HepG2 (cell line): Measurements from ENCODE around the gene KCNE2. TPM values are rescaled to one million over a fixed set of nuclear protein-coding genes. Genes with fewer than 3 reads are reported as not detected.

ENCODE experiments used
- AFF4 ChIP-seq: sonication (generic); formaldehyde crosslinking; IDR thresholded peaks from 2 replicates; pipeline ENCODE4 v1.4.0; 2020; ENCODE audit warnings: missing genetic modification reagents
- CREBL2 ChIP-seq: sonication (generic); formaldehyde crosslinking; IDR thresholded peaks from 2 replicates; pipeline ENCODE4 v1.8.1; 2023; ENCODE audit warnings: missing genetic modification reagents, mild to moderate bottlenecking, borderline replicate concordance
- DMTF1 ChIP-seq: sonication (generic); formaldehyde crosslinking; IDR thresholded peaks from 2 replicates; pipeline ENCODE4 v1.4.0; 2020; ENCODE audit warnings: mild to moderate bottlenecking, missing genetic modification reagents
- HOXA7 ChIP-seq: sonication (generic); formaldehyde crosslinking; IDR thresholded peaks from 2 replicates; pipeline ENCODE4 v1.8.1; 2022; ENCODE audit warnings: mild to moderate bottlenecking, missing genetic modification reagents, moderate library complexity
- MAF1 ChIP-seq: sonication (generic); formaldehyde crosslinking; IDR thresholded peaks from 2 replicates; pipeline ENCODE4 v1.5.0; 2020; ENCODE audit warnings: missing genetic modification reagents, borderline replicate concordance
- MAZ ChIP-seq, 2 experiments: sonication (generic) in 1 of 2; formaldehyde crosslinking in 1 of 2; IDR thresholded peaks; 2 replicates each; pipeline versions ENCODE4 v1.5.0 to v1.6.1; 2012 to 2020; ENCODE audit warnings: low read depth in 2 of 2, mild to moderate bottlenecking in 2 of 2, borderline replicate concordance in 1 of 2, improper control_type of control experiment in 1 of 2, low read length in 1 of 2, missing genetic modification reagents in 1 of 2, moderate library complexity in 1 of 2
- MEIS1 ChIP-seq: sonication (generic); formaldehyde crosslinking; IDR thresholded peaks from 2 replicates; pipeline ENCODE4 v1.9.0; 2021; ENCODE audit warnings: mild to moderate bottlenecking, missing genetic modification reagents, moderate library complexity, borderline replicate concordance
- MXI1 ChIP-seq: IDR thresholded peaks from 3 replicates; pipeline ENCODE4 v1.6.1; 2012; ENCODE audit warnings: low read depth, low read length, inconsistent platforms, borderline replicate concordance
- NCOA1 ChIP-seq: sonication (generic); formaldehyde crosslinking; IDR thresholded peaks from 2 replicates; pipeline ENCODE4 v1.9.0; 2021; ENCODE audit warnings: missing genetic modification reagents
- PRPF4 ChIP-seq: fragments of 200-400 bp; formaldehyde crosslinking; IDR thresholded peaks from 2 replicates; pipeline ENCODE4 v1.6.1; 2016; ENCODE audit warnings: low read length, low read depth; ENCODE audit not compliant: poor library complexity, severe bottlenecking
- RBAK ChIP-seq: sonication (generic); formaldehyde crosslinking; IDR thresholded peaks from 2 replicates; pipeline ENCODE4 v1.5.1; 2020; ENCODE audit warnings: mild to moderate bottlenecking, missing genetic modification reagents
- SOX13 ChIP-seq, 3 experiments: fragments of 450-650 bp in 1 of 3; sonication (generic) in 1 of 3; formaldehyde crosslinking in 1 of 3; IDR thresholded peaks in 2 of 3; conservative IDR thresholded peaks in 1 of 3; 2 replicates each; pipeline versions ENCODE4 v1.5.0 to v1.6.1; 2016 to 2020; ENCODE audit warnings: antibody characterized with exemption in 1 of 3, mild to moderate bottlenecking in 1 of 3, missing compliant biosample characterization in 1 of 3, missing genetic modification reagents in 1 of 3, moderate library complexity in 1 of 3
- SSRP1 ChIP-seq: IDR thresholded peaks from 2 replicates; pipeline ENCODE4 v1.6.1; 2016; ENCODE audit warnings: control low read depth
- TOE1 ChIP-seq: sonication (generic); formaldehyde crosslinking; IDR thresholded peaks from 2 replicates; pipeline ENCODE4 v1.4.0; 2020; ENCODE audit warnings: mild to moderate bottlenecking, missing genetic modification reagents
- USF2 ChIP-seq, 2 experiments: sonication (generic) in 1 of 2; formaldehyde crosslinking in 1 of 2; IDR thresholded peaks; 2 replicates each; pipeline versions ENCODE4 v1.5.1 to v1.6.1; 2011 to 2020; ENCODE audit warnings: borderline replicate concordance in 1 of 2, low read depth in 1 of 2, low read length in 1 of 2, mild to moderate bottlenecking in 1 of 2, missing genetic modification reagents in 1 of 2, moderate library complexity in 1 of 2
- ZFP36L2 ChIP-seq: sonication (generic); formaldehyde crosslinking; IDR thresholded peaks from 2 replicates; pipeline ENCODE4 v1.4.0; 2020; ENCODE audit warnings: missing genetic modification reagents
- ZMYM4 ChIP-seq: sonication (generic); formaldehyde crosslinking; IDR thresholded peaks from 2 replicates; pipeline ENCODE4 v1.8.1; 2023; ENCODE audit warnings: mild to moderate bottlenecking, missing genetic modification reagents
- ZNF225 ChIP-seq: sonication (generic); formaldehyde crosslinking; IDR thresholded peaks from 2 replicates; pipeline ENCODE4 v1.4.0; 2020; ENCODE audit warnings: mild to moderate bottlenecking, missing genetic modification reagents
- ZNF326 ChIP-seq: sonication (generic); formaldehyde crosslinking; IDR thresholded peaks from 2 replicates; pipeline ENCODE4 v1.4.0; 2020; ENCODE audit warnings: missing genetic modification reagents, borderline replicate concordance
- ZNF33B ChIP-seq: sonication (generic); formaldehyde crosslinking; IDR thresholded peaks from 2 replicates; pipeline ENCODE4 v1.5.1; 2020; ENCODE audit warnings: mild to moderate bottlenecking, missing genetic modification reagents
- ZNF788 ChIP-seq: sonication (generic); formaldehyde crosslinking; IDR thresholded peaks from 2 replicates; pipeline ENCODE4 v1.5.0; 2020; ENCODE audit warnings: mild to moderate bottlenecking, missing genetic modification reagents, borderline replicate concordance
- polyA plus RNA-seq, 8 experiments: library from polyadenylated mRNA; depleted of rRNA in 3 of 8; stranded (reverse) in 7 of 8; unstranded in 1 of 8; fragments of >200 nt; fragmentation: Illumina TruSeq in 4 of 8; extraction: Trizol in 4 of 8; gene quantifications; 2 replicates each; pipeline versions ENCODE4 v1.2.1 to v1.2.3, GENCODE V29; 2011 to 2016; ENCODE audit warnings: low read depth in 4 of 8, missing spikeins in 1 of 8, mixed read lengths in 1 of 8; ENCODE audit not compliant: insufficient read depth in 1 of 8
- total RNA-seq, 5 experiments: library from RNA; depleted of rRNA; stranded (reverse); fragments of >200 nt; fragmentation: Illumina TruSeq; extraction: Trizol; gene quantifications; 2 replicates each; pipeline ENCODE4 v1.2.3, GENCODE V29; 2016; ENCODE audit warnings: low read depth in 1 of 5

Gene KCNE2
- total and polyA plus RNA-seq, 2 of the 13 experiments (the other 11 are each of a cell fraction or from before 2014, with no cell fraction given): not detected

GRCh38 chr21:34372321-34372720, 8.5 kb downstream of the KCNE2 start (continued):
- TF ChIP-seq MEIS1 (CRISPR knock-in tag) (peak; percentile 100), ZNF788 (CRISPR knock-in tag) (peak; percentile 78; the same call in 1 of the 2 replicates), AFF4 (CRISPR knock-in tag) (no peak), SOX13 (IDR thresholded peaks at IDR 0.05) (peak; percentile 42; the same call in 1 of the 2 replicates), SOX13 (CRISPR knock-in tag; conservative IDR thresholded peaks at IDR 0.05 in 1 of 2, IDR thresholded peaks at IDR 0.05 in 1 of 2) (peak in 1 of 2 experiments; percentile 81; a peak in 2 of 4 replicates), CREBL2 (CRISPR knock-in tag) (no peak), MAZ (IDR thresholded peaks at IDR 0.05; ENCODE audit: borderline replicate concordance, low read depth, low read length) (no peak), MAZ (CRISPR knock-in tag; IDR thresholded peaks at IDR 0.05; ENCODE audit: low read depth) (peak; percentile 67; the same call in 1 of the 2 replicates), PRPF4 (no peak), MXI1 (peak; percentile 48; the same call in 1 of the 3 replicates), SSRP1 (no peak), ZMYM4 (CRISPR knock-in tag) (peak; percentile 85), RBAK (CRISPR knock-in tag) (no peak), MAF1 (no peak), NCOA1 (CRISPR knock-in tag) (no peak), USF2 (IDR thresholded peaks at IDR 0.05; ENCODE audit: low read depth, low read length) (no peak), USF2 (CRISPR knock-in tag; IDR thresholded peaks at IDR 0.05; ENCODE audit: borderline replicate concordance) (no peak), TOE1 (CRISPR knock-in tag) (no peak), HOXA7 (CRISPR knock-in tag) (no peak), ZNF326 (CRISPR knock-in tag) (no peak), ZNF225 (no peak), DMTF1 (no peak), ZFP36L2 (CRISPR knock-in tag) (no peak), ZNF33B (CRISPR knock-in tag) (no peak)
